HCT116 (cell line): ENCODE data around the gene SERTAD1. TPM values are rescaled to one million over a fixed set of nuclear protein-coding genes. Genes with fewer than 3 reads are reported as not detected.

Source experiments
- ATAC-seq: fragments of 200-7000 bp; cut with Tn5 transposase; 2 replicates; pipeline ENCODE4 v1.9.1; 2020; ENCODE audit warnings: mild to moderate bottlenecking, moderate library complexity
- BruUV-seq: library from RNA; stranded (reverse); fragments of 400-500 nt; replicated peaks from 2 replicates; lab custom pipeline; 2021; lab: Mats Ljungman, UMichigan
- CTCF ChIA-PET: fragments of 300-600 bp; sonication (Branson Sonifier 250); formaldehyde crosslinking; loops from one replicate; lab custom pipeline; 2021; ENCODE audit warnings: antibody characterized with exemption; lab: Charles Lee
- POLR2A ChIA-PET: fragments of 300-600, 350-600 bp; sonication (Branson Sonifier 250); formaldehyde crosslinking; loops from one replicate; lab custom pipeline; 2021; ENCODE audit warnings: antibody characterized with exemption; lab: Charles Lee
- RAD21 ChIA-PET, 2 experiments: fragments of 300-600 bp; sonication (Branson Sonifier 250); formaldehyde crosslinking; loops; one replicate each; lab custom pipeline; 2023; ENCODE audit warnings: low total read pairs in 2 of 2; ENCODE audit not compliant: uncharacterized antibody in 2 of 2, unreplicated experiment in 2 of 2, low non-redundant PET in 1 of 2; lab: Charles Lee
- DNase-seq: peaks from one replicate; pipeline ENCODE4 v3.0.0-alpha.2; 2010; ENCODE audit warnings: low read depth, low spot score
- H2AFZ ChIP-seq: fragments of 200-600 bp; shearing (Covaris generic), sonication (generic); 2 replicates; pipeline ENCODE4 v1.6.1; 2017; ENCODE audit warnings: low read depth, mixed run types, mixed read lengths, antibody characterized with exemption, low read length; ENCODE audit not compliant: poor library complexity, severe bottlenecking
- H3K27ac ChIP-seq: 2 replicates; pipeline ENCODE4 v1.5.1; 2012; ENCODE audit warnings: low read depth, low read length
- H3K27me3 ChIP-seq: fragments of 200-600 bp; sonication (generic); 2 replicates; pipeline ENCODE4 v1.6.1; 2016; ENCODE audit warnings: mixed run types, low read length, mixed read lengths; ENCODE audit not compliant: insufficient read depth
- H3K36me3 ChIP-seq, 2 experiments: fragments of 200-500 bp in 1 of 2; fragments of 200-600 bp in 1 of 2; sonication (Bioruptor generic) in 1 of 2; sonication (generic) in 1 of 2; 2 replicates each; pipeline versions ENCODE4 v1.5.1 to v1.6.1; 2014 to 2016; ENCODE audit warnings: low read length in 2 of 2, inconsistent platforms in 1 of 2, mixed read lengths in 1 of 2, mixed run types in 1 of 2; ENCODE audit not compliant: insufficient read depth in 2 of 2, control insufficient read depth in 1 of 2
- H3K4me1 ChIP-seq, 2 experiments: fragments of 200-600 bp in 1 of 2; sonication (generic) in 1 of 2; 2 replicates each; pipeline versions ENCODE4 v1.5.1 to v1.6.1; 2012 to 2017; ENCODE audit warnings: low read length in 2 of 2, inconsistent platforms in 1 of 2, mild to moderate bottlenecking in 1 of 2, mixed read lengths in 1 of 2, mixed run types in 1 of 2, moderate library complexity in 1 of 2; ENCODE audit not compliant: insufficient read depth in 2 of 2, control insufficient read depth in 1 of 2
- H3K4me2 ChIP-seq: fragments of 200-600 bp; sonication (generic); 2 replicates; pipeline ENCODE4 v1.6.1; 2017; ENCODE audit warnings: mixed run types, low read length, mixed read lengths
- H3K4me3 ChIP-seq, 2 experiments: fragments of 200-600 bp in 1 of 2; sonication (generic) in 1 of 2; replicated peaks in 1 of 2; 2 replicates each; pipeline ENCODE4 v1.5.1; 2011 to 2016; ENCODE audit warnings: low read length in 2 of 2, control low read depth in 1 of 2, low read depth in 1 of 2, mild to moderate bottlenecking in 1 of 2, mixed read lengths in 1 of 2, mixed run types in 1 of 2
- H3K79me2 ChIP-seq: fragments of 200-600 bp; sonication (generic); 2 replicates; pipeline ENCODE4 v1.6.1; 2017; ENCODE audit warnings: mild to moderate bottlenecking, mixed run types, low read length, moderate library complexity, mixed read lengths; ENCODE audit not compliant: insufficient read depth
- H3K9ac ChIP-seq: fragments of 200-600 bp; sonication (generic); 2 replicates; pipeline ENCODE4 v1.6.1; 2016; ENCODE audit warnings: low read length, mixed read lengths
- H3K9me2 ChIP-seq: fragments of 200-600 bp; sonication (generic), shearing (Covaris generic); 2 replicates; pipeline ENCODE4 v1.6.1; 2017; ENCODE audit warnings: mixed run types, mild to moderate bottlenecking, moderate library complexity; ENCODE audit not compliant: insufficient read depth
- H3K9me3 ChIP-seq, 2 experiments: fragments of 200-500 bp in 1 of 2; fragments of 200-600 bp in 1 of 2; sonication (Bioruptor generic) in 1 of 2; sonication (generic) in 1 of 2; 2 replicates each; pipeline ENCODE4 v1.6.1; 2014 to 2017; ENCODE audit warnings: low read length in 2 of 2, mixed read lengths in 2 of 2, inconsistent platforms in 1 of 2, low read depth in 1 of 2, mild to moderate bottlenecking in 1 of 2, mixed run types in 1 of 2, moderate library complexity in 1 of 2; ENCODE audit not compliant: control insufficient read depth in 1 of 2, insufficient read depth in 1 of 2
- H4K20me1 ChIP-seq: fragments of 200-600 bp; sonication (generic), shearing (Covaris generic); 2 replicates; pipeline ENCODE4 v1.6.1; 2017; ENCODE audit warnings: mixed run types, mild to moderate bottlenecking, moderate library complexity; ENCODE audit not compliant: insufficient read depth
- CBX3 ChIP-seq: IDR thresholded peaks from 2 replicates; pipeline ENCODE4 v1.6.1; 2012; ENCODE audit warnings: low read depth
- CEBPB ChIP-seq: IDR thresholded peaks from 2 replicates; pipeline ENCODE4 v1.6.1; 2012; ENCODE audit warnings: low read depth
- CTCF ChIP-seq, 3 experiments: fragments of 200-600 bp in 1 of 3; sonication (generic) in 1 of 3; IDR thresholded peaks in 2 of 3; conservative IDR thresholded peaks in 1 of 3; 2 replicates each; pipeline ENCODE4 v1.5.1; 2012 to 2017; ENCODE audit warnings: low read depth in 2 of 3, low read length in 2 of 3, antibody characterized with exemption in 1 of 3, borderline replicate concordance in 1 of 3, control low read depth in 1 of 3, mild to moderate bottlenecking in 1 of 3, mixed read lengths in 1 of 3, mixed run types in 1 of 3, moderate library complexity in 1 of 3; ENCODE audit not compliant: insufficient read depth in 1 of 3
- MAX ChIP-seq: IDR thresholded peaks from 2 replicates; pipeline ENCODE4 v1.6.1; 2012
- POLR2A ChIP-seq: IDR thresholded peaks from 2 replicates; pipeline ENCODE4 v1.7.0; 2011; ENCODE audit warnings: borderline replicate concordance; ENCODE audit not compliant: insufficient read depth, insufficient read length; ENCODE audit errors: extremely low read depth
- intact Hi-C: fragments of 100-400 bp; cut with micrococcal nuclease; formaldehyde crosslinking; loops from 2 replicates; pipeline ENCODE4 v1.10.0; 2022
- total RNA-seq: library from RNA; stranded (reverse); gene quantifications from one replicate; pipeline ENCODE4 v1.2.1, GENCODE V29; 2021; ENCODE audit not compliant: unreplicated experiment

The SERTAD1 gene
- total RNA-seq, 1 experiment from 2014 or later = 30.3 TPM

- Histone ChIP-seq H3K9ac (peak overlapping the region; percentile 85), H3K27me3 (no peaks in the 10 kb centered on the region), H3K4me3 (peak overlapping the region; percentile 71 to 100), H3K4me2 (peak overlapping the region; percentile 89), H3K4me1 (peaks cover 22 to 31% of the 10 kb centered on the region in 2 experiments), H3K9me2 (no peaks in the 10 kb centered on the region), H3K27ac (peak overlapping the region; percentile 97), H2AFZ (no peak overlapping the region), H3K79me2 (peaks cover 30% of the 10 kb centered on the region), H3K36me3 (peaks cover 13 to 18% of the 10 kb centered on the region in 2 experiments; a peak in 3 of 4 replicates), H4K20me1 (no peaks in the 10 kb centered on the region), H3K9me3 (no peaks in the 10 kb centered on the region)
- intact Hi-C loops = loop anchor here (1.0 kb wide), 1 partner anchor 17 kb away; the partner anchor contains the start of gene SERTAD1
- ChIA-PET POLR2A (interaction anchor here (0.5 to 3.1 kb wide), 11 partner anchors 8 to 176 kb away, joined by 3 to 28 read pairs (median 6); partner anchors contain the start of genes BLVRB and SERTAD1), CTCF (interaction anchor here (0.9 to 1.4 kb wide), 8 partner anchors 10 to 161 kb away, joined by 3 to 10 read pairs (median 4); partner anchors contain the start of gene BLVRB), RAD21 (interaction anchor here (0.6 to 1.3 kb wide), 4 partner anchors 21 to 302 kb away, joined by 3 to 7 read pairs (median 4); partner anchors contain the start of gene BLVRB (in 1 of the 2))
- no peak for DNase-seq
- BruUV-seq = no TSS peak
- TF ChIP-seq POLR2A = peak; percentile 48
- TF ChIP-seq MAX = no peak
- TF ChIP-seq CTCF (IDR thresholded peaks at IDR 0.05 in 2 of 3, conservative IDR thresholded peaks at IDR 0.05 in 1 of 3; ENCODE audit: borderline replicate concordance in 1 of 3, insufficient read depth in 1 of 3, low read depth in 2 of 3, low read length in 2 of 3) = no peak
- TF ChIP-seq CBX3 = no peak
- no peak for TF ChIP-seq CEBPB
- ATAC-seq = no peak
Observed at GRCh38 chr19:40442328-40443130, 16.7 kb upstream of the SERTAD1 start.
